Measurements from ENCODE around the gene KIF6.
"Not testable (repeated sequence)": the region's sequence is repeated elsewhere in the genome, so short reads cannot be mapped to it uniquely, and the experiment has no call there.

The KIF6 gene

DNA sequence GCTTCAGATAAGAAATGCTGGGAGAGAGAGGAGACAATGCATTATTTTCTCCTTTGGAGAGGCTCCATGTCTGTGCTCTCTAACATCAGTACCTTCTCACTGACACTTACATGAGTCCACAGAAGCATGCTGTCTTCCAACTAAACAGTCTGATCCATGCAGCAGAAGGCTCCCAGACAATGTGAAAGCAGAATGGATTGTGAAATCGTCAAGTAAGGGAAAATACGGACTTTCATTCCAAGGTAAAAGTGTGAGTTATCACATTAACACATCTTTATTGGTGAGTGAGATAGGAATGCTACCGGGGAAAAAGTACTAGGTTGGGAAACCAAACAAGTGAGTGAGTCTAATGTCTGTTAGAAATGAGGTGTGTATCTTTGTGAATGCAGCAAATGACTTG is 235.1 kb downstream of the KIF6 start:
- TF ChIP-seq, protein P1, sequence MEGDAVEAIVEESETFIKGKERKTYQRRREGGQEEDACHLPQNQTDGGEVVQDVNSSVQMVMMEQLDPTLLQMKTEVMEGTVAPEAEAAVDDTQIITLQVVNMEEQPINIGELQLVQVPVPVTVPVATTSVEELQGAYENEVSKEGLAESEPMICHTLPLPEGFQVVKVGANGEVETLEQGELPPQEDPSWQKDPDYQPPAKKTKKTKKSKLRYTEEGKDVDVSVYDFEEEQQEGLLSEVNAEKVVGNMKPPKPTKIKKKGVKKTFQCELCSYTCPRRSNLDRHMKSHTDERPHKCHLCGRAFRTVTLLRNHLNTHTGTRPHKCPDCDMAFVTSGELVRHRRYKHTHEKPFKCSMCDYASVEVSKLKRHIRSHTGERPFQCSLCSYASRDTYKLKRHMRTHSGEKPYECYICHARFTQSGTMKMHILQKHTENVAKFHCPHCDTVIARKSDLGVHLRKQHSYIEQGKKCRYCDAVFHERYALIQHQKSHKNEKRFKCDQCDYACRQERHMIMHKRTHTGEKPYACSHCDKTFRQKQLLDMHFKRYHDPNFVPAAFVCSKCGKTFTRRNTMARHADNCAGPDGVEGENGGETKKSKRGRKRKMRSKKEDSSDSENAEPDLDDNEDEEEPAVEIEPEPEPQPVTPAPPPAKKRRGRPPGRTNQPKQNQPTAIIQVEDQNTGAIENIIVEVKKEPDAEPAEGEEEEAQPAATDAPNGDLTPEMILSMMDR (IDR thresholded peaks at IDR 0.05; ENCODE audit: extremely low read depth, insufficient read depth, missing control alignments), result no peak
- in situ Hi-C loops (cut with MboI; ENCODE audit: low pct_unique_long_range_greater_than_20kb, low sequenced_read_pairs, unreplicated experiment), result no loop called here
- no peak for DNase-seq (ENCODE audit: low spot score)

DNA sequence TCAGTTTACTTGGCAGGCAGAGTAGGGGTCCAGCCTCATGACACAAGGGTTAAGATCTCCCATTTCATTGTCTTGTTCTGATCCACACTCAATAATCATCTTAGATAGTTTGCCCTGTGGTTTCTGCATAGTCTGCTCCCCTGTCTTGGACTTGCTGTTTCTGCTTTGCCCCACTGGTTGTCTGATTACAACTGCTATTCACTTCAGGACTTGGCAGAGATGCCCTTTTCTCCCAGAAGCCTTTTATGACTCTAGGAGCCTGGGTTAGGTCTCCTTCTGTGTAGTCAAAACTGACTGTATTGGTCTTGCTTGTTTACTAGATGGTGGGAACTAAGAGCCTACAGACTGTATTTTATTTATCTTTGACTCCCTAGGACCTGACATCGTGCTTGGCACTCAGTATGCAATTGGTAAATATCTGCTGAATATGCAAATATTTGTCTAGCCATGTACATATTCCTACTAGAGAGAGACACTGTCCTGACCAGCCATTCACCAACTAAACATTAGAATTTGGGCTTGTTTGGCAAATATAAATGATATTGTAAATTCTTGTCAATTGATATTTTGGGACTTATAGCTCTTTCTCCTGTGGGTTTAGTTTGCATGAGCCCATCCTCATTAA is 236.8 kb downstream of the KIF6 start:
- TF ChIP-seq, protein P1 (IDR thresholded peaks at IDR 0.05; ENCODE audit: extremely low read depth, insufficient read depth, missing control alignments), result no peak
- DNase-seq (ENCODE audit: low spot score), result no peak
- in situ Hi-C loops (cut with MboI; ENCODE audit: low pct_unique_long_range_greater_than_20kb, low sequenced_read_pairs, unreplicated experiment), result no loop called here

DNA sequence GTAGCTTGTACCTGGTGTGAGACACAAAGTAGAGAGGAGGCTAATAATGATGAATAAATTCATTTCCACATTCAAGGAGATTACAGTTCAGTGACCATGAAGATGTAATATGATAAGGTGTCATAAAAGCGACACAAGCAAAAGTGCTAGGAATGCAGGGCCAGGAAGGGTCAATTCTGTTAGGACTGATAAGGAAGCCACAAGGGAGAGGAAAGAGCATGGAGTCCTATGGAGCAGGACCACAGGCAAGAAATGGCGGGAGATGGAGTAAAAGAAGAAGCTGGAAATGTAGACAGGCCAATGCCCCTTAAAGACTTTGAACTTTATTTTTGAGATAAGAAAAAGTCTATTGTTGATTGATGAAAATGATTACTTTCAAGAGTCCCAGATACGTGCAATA is 240.9 kb downstream of the KIF6 start:
- no peak for DNase-seq (ENCODE audit: low spot score)
- TF ChIP-seq, protein P1 (IDR thresholded peaks at IDR 0.05; ENCODE audit: extremely low read depth, insufficient read depth, missing control alignments), result no peak
- in situ Hi-C loops (cut with MboI; ENCODE audit: low pct_unique_long_range_greater_than_20kb, low sequenced_read_pairs, unreplicated experiment), result no loop called here

DNA sequence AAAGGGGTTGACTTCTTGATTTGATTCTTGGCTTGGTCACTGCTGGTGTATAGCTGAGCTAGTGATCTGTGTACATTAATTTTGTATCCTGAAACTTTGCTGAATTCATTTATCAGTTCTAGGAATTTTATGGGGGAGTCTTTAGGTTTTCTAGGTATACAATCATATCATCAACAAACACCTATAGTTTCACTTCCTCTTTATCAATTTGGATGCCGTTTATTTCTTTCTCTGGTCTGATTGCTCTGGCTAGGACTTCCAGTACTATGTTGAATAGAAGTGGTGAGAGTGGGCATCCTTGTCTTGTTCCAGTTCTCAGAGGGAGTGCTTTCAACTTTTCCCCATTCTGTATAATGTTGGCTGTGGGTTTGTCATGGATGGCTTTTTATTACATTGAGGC is 245.4 kb downstream of the KIF6 start:
- DNase-seq (ENCODE audit: low spot score); in situ Hi-C loops (cut with MboI; ENCODE audit: low pct_unique_long_range_greater_than_20kb, low sequenced_read_pairs, unreplicated experiment): not testable (repeated sequence)

DNA sequence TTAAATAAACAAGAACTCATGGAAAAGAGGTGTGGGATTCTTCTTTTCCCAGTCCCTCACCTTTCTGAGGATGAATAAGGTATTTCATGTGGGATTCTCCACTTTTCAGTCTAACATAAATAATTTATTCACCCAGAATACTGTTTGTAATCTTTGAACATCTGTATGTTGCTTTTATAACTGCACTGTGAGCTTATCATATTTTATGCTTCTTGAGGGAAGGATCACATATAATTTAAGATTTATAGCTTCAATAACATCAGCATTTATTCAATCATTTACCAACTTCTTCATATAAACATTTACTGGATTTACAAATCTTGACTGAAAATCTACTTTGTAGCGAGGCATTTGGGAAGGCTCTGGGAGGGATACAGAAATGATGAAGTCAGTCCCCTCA is 248.5 kb downstream of the KIF6 start:
- TF ChIP-seq, protein P1 (IDR thresholded peaks at IDR 0.05; ENCODE audit: extremely low read depth, insufficient read depth, missing control alignments), result no peak
- in situ Hi-C loops (cut with MboI; ENCODE audit: low pct_unique_long_range_greater_than_20kb, low sequenced_read_pairs, unreplicated experiment), result no loop called here

DNA sequence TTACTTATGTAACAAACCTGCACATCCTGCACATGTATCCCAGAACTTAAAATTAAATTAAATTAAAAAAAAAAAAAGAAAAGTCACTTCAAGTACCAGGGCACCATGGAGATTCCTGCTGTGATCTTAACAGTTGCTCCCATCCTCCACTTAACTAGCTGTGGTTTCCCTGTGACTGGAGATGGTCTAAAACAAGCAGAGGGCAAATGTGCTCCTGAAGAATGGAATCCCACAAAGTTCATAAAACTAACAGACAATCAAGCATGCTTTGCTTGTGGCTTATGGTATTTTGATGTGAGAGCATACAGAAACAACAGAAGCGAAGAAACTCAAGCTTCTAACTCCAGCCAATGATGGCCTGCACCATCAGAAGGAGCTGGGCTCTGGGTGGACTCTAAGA is 249.1 kb downstream of the KIF6 start:
- DNase-seq (ENCODE audit: low spot score), result no peak
- in situ Hi-C loops (cut with MboI; ENCODE audit: low pct_unique_long_range_greater_than_20kb, low sequenced_read_pairs, unreplicated experiment), result no loop called here
- TF ChIP-seq, protein P1 (IDR thresholded peaks at IDR 0.05; ENCODE audit: extremely low read depth, insufficient read depth, missing control alignments), result no peak

More for the DNA sequence above, 248.5 kb downstream of the KIF6 start:
- DNase-seq (ENCODE audit: low spot score), result no peak

DNA sequence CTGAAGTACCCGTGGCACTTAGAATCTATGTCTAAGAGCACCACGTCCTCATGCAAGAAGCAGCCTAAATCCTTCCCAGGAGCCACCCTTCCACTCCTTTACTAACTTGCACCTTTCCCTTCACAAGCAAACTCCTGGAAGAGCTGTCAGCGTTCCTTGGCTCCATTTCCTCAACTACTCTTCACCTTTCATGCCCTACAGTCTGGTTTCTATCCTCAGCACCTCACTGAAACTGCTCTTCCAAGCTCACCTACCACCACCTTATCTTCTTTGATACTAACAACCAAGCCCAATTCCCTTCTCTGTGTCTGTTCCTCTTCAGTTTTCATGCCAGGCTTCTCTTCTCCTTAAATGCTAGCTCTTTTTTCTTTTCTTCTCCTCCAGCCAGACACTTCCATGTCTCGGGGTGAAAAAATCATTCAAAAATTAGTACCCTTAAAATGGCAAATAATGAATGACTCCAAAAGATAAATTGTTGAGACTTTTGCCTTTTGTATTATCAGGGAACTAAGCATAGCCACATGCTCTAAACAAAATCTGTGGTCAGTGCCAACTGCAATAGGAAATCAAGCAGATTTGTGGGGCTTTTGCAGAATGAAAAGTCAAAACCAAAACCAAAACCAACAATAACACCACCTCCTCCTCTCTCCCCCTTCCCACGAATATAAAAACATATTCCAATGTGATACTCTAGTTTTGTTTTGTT is 253.1 kb downstream of the KIF6 start:
- in situ Hi-C loops (cut with MboI; ENCODE audit: low pct_unique_long_range_greater_than_20kb, low sequenced_read_pairs, unreplicated experiment), result no loop called here

More for the DNA sequence above, 253.1 kb downstream of the KIF6 start:
- TF ChIP-seq, protein P1 (IDR thresholded peaks at IDR 0.05; ENCODE audit: extremely low read depth, insufficient read depth, missing control alignments), result no peak
- DNase-seq (ENCODE audit: low spot score), result no peak
